GM19043 (cell line): Measurements from ENCODE around the gene XPNPEP3.

Experiments
- ATAC-seq: cut with Tn5 transposase; IDR thresholded peaks from one replicate; pipeline ENCODE4 v1.9.1; 2021; ENCODE audit warnings: low read depth; ENCODE audit not compliant: unreplicated experiment

Gene XPNPEP3

GRCh38 chr22:40979871-40980270 lies 122.9 kb downstream of the XPNPEP3 start:
- no peak for ATAC-seq
